ENCODE results near the gene PRR35. TPM values are rescaled to one million over a fixed set of nuclear protein-coding genes. Genes with fewer than 3 reads are reported as not detected.

Gene PRR35
- total RNA-seq, 1 donor from 2014 or later: not detected

- H3K36me3 ChIP-seq (ENCODE audit: control insufficient read depth, insufficient read depth, low read length): no peaks in the 10 kb centered on the region
- peaks cover 35% of the 10 kb centered on the region for H3K27me3 ChIP-seq (ENCODE audit: control insufficient read depth, insufficient read depth, low read length)
- no peak for TF ChIP-seq CTCF (IDR thresholded peaks at IDR 0.05; ENCODE audit: insufficient read depth, low read length, poor library complexity, severe bottlenecking)
- DNase-seq (ENCODE audit: low read depth): no peak
- no peak overlapping the region for H3K4me3 ChIP-seq (ENCODE audit: low read depth, low read length)
These were observed 4.7 kb downstream of the PRR35 start for GRCh38 chr16:564690-565418.

GRCh38 chr16:565419-566330 lies 5.5 kb downstream of the PRR35 start:
- Histone ChIP-seq H3K27me3 (ENCODE audit: control insufficient read depth, insufficient read depth, low read length) (peaks cover 32% of the 10 kb centered on the region), H3K4me3 (ENCODE audit: low read depth, low read length) (no peak overlapping the region), H3K36me3 (ENCODE audit: control insufficient read depth, insufficient read depth, low read length) (no peaks in the 10 kb centered on the region)
- DNase-seq (ENCODE audit: low read depth): no peak
- no peak for TF ChIP-seq CTCF (IDR thresholded peaks at IDR 0.05; ENCODE audit: insufficient read depth, low read length, poor library complexity, severe bottlenecking)

- H3K4me3 ChIP-seq (ENCODE audit: low read depth, low read length): no peak within 1 kb of the TSS
- no peak for TF ChIP-seq CTCF (IDR thresholded peaks at IDR 0.05; ENCODE audit: insufficient read depth, low read length, poor library complexity, severe bottlenecking)
These were observed 6.5 kb downstream of the PRR35 start, which contains the start of gene NHLRC4 for GRCh38 chr16:566475-567372. NHLRC4 (plus strand) TSS chr16:567005; CDS start chr16:568048, 1,043 bp downstream.

GRCh38 chr16:567373-568256 lies 7.4 kb downstream of the PRR35 start:
- Histone ChIP-seq H3K4me3 (ENCODE audit: low read depth, low read length) (no peak overlapping the region), H3K36me3 (ENCODE audit: control insufficient read depth, insufficient read depth, low read length) (no peaks in the 10 kb centered on the region), H3K27me3 (ENCODE audit: control insufficient read depth, insufficient read depth, low read length) (peaks cover 12% of the 10 kb centered on the region)
- DNase-seq (ENCODE audit: low read depth): no peak
- TF ChIP-seq CTCF (IDR thresholded peaks at IDR 0.05; ENCODE audit: insufficient read depth, low read length, poor library complexity, severe bottlenecking): no peak

More at GRCh38 chr16:566475-567372, 6.5 kb downstream of the PRR35 start, which contains the start of gene NHLRC4:
- H3K27me3 ChIP-seq (ENCODE audit: control insufficient read depth, insufficient read depth, low read length): peaks cover 21% of the 10 kb centered on the region
- no peak for DNase-seq (ENCODE audit: low read depth)
- H3K36me3 ChIP-seq (ENCODE audit: control insufficient read depth, insufficient read depth, low read length): no peaks in the 10 kb centered on the region

All from kidney epithelial cell (primary cell).